EH (cell line): ENCODE data around the gene DTL.
A peak's percentile ranks its signal among the peaks of the same experiment; 100 is the strongest.
"Not testable (repeated sequence)": the region's sequence is repeated elsewhere in the genome, so short reads cannot be mapped to it uniquely, and the experiment has no call there.

Experiments
- DNase-seq: peaks from one replicate; pipeline ENCODE4 v3.0.0-alpha.2; 2015; ENCODE audit warnings: low read depth

DTL gene, protein sequence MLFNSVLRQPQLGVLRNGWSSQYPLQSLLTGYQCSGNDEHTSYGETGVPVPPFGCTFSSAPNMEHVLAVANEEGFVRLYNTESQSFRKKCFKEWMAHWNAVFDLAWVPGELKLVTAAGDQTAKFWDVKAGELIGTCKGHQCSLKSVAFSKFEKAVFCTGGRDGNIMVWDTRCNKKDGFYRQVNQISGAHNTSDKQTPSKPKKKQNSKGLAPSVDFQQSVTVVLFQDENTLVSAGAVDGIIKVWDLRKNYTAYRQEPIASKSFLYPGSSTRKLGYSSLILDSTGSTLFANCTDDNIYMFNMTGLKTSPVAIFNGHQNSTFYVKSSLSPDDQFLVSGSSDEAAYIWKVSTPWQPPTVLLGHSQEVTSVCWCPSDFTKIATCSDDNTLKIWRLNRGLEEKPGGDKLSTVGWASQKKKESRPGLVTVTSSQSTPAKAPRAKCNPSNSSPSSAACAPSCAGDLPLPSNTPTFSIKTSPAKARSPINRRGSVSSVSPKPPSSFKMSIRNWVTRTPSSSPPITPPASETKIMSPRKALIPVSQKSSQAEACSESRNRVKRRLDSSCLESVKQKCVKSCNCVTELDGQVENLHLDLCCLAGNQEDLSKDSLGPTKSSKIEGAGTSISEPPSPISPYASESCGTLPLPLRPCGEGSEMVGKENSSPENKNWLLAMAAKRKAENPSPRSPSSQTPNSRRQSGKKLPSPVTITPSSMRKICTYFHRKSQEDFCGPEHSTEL

DNA sequence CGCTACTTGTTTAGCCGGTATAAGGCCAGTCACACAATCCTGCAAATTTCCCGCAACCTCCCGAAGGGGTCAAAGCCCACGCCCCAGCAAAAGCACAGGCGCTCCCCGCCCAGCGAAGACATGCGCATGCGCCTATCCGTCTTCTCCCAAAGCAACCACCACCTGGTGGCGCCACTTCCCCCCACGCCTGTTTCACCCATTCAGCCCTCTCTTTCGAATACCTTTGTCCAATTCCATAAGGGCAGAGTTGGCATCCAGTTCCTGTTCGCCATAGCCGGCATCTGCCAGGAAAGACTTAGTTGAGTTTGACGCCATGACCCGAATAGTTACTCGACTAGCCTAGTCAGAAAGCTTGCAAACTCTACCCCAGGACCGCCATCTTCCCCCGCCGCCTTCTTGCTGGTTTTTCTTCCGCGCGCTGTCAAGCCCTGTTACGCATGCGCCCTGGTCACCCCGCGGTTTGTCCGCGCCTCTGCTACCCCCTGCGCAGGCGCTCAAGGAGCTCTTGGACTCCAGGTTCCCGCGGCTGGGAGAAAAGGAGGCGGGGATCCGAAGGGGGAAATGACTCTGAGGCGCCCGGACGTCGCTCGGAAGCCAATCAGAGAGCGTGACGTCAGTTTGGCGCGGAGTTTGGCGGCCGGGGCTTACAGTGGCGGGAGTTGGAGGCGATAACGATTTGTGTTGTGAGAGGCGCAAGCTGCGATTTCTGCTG, at the start of gene DTL, which contains the start of gene INTS7:
TSS of gene DTL (plus strand) at position 626 of the 712 bp plus-strand sequence. CDS start 143 bp downstream, outside the sequence.
TSS of gene INTS7 (minus strand) at position 435 of the 712 bp plus-strand sequence. CDS start at position 315, 120 bp downstream.
- peak; percentile 99 for DNase-seq

DNA sequence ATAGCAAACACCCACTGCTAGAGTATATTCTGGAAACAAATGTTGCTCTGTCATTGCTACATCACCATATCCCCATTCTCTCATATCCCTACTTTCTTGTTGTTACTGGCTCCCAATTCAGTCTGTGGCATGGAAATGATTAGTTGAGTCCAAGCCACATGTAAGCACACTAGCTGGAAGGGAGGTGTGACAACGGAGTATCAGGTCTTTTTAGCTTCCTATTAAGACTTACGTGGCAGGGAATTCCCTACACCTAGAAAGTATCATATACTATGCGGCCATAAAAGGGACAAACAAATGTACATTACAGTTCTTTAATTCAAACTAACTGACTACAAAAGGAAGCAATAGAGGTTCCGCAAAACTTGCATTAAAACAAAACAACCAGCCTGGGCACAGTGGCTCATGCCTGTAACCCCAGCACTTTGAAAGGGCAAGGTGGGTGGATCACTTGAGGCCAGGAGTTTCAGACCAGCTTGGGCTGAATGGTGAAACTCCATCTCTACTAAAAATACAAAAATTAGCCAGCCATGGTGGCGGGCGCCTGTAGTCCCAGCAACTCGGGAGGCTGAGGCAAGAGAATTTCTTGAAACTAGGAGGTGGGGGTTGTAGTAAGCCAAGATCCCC, 48.8 kb upstream of the DTL start:
- DNase-seq = no peak

DNA sequence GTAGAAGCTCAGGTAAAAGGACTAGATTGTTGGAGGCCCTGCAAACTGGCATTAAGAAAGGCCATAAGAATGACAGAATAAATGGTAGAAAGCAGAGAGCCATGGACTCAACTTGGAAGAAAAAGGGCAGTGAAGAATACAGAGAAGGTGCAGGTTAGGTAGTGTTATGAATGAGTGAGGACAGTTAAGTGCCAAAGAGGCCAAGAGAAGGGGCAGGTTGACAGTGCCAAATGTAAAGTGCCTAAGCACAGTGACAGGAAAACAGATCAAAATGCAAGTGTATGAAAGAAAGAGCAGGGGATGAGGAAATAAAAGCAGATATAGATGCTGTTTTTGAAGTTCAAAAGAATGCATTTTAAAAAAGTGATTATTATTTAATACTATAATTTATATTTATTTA, 43.9 kb upstream of the DTL start:
- DNase-seq = no peak

DNA sequence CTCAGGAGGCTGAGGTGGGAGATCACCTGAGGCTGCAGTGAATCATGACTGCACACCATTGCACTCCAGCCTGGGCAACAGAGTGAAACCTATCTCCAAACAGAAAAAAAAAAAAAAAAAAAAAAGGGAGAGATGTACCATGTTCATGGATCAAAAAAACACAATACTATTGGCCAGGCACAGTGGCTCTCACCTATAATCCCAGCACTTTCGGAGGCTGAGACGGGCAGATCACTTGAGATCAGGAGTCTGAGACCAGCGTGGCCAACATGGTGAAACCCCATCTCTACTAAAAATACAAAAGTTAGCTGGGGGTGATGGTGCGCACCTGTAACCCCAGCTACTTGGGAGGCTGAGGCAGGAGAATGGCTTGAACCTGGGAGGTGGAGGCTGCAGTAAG, 38.1 kb upstream of the DTL start:
- DNase-seq = not testable (repeated sequence)

DNA sequence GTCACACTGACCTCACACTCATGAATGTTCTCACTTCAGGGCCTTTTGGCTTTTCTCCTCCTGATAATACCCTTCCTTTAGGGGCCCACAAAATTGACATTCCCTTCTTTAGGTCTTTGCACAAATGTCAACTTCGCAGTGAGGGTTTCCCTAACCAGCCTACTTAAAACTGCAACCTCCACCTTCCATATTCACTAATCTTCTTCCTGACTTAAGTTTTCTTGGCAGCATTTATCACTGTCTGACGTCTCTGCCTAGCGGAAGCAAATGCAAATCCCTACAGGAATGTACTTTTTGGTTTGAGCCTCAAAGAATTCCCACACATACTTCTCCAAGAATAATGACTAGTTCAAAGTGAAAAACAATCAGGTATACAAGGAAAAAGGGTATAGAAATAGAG, 33.0 kb upstream of the DTL start:
- no peak for DNase-seq

DNA sequence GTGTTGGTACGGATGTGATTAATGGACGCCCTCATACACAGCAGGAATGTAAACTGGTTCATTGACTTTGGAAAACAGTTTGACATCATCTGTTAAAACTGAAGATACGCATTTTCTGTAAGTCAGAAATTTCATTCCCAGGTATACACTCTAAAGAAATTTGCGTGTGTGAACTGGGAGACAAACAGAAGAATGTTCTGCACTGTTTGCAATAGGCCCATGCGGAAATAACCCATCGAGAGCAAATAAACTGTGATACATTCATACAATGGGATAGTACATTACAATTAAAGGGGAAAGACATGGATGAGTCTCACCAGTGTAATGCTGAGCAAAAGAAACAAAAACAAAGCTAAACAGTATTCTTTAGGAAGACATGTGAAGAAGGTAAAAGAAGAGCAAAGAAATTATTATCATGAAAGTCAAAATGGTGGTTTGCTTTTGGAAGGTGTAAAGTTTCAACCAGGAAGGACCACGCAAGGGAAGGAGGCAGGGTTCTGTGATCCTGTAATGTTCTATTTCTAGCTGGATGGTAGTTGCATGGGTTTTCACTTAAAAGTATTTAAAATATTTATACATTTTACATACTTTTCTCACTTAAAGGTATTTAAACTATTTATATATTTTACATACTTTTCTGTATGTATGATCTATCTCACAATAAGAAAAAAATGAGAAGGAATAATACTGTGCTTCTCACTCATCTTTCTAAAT, 30.5 kb upstream of the DTL start:
- peak; percentile 20 for DNase-seq

DNA sequence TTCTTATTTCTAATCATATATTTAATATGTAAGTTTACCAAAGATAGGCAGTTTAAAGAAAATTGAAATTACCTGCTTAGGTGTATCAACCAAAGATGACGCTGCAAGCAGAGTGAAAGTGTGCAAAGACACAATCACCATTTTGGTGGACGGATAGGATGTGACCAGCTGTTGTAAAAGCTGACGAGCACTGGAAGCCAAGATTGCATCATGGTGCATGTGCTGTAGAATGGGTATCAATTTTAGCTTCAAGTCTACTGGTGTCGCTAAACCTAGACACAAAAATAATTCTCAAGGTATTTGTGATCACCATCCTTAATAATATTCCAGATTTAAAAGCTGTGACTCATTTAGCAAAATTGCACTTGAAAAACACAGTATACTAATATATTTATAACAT, 28.4 kb upstream of the DTL start:
- no peak for DNase-seq

DNA sequence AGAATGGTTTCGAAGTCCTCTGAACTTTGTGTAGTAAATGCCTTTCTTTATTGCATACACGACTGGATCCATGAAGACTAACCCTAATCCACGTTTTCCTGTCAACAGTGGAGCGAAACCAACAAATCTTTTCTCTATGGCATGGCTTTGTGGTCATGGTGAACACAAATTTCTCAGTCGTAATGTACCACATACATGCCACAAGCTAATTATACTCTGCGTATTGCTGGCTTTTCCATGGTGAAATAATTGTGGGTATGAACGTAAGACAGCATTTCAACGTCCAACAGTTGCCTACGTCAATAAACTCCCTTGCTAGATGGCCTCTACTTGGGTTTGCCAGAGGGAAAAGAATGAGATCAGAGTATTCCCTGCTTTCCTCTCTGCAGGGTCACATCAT, 27.7 kb upstream of the DTL start:
- DNase-seq = no peak

DNA sequence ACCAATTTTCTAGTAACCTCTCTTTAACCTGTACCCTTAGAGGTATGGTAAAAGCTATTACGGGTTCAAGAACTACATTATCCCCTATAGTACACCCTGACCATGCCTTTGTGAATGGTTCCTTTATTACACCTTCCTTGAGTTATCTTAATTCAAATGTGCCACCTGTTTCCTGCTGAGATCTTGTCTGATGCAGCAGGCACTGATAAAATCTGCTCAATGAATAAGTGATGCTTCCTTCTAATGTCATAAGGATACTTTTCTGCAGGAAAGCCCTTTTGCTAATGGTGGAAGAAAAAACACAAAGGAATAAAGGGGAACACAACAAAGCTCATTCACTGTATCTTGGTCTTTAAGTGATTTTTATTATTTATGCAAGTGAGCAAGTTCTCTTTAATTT, 26.0 kb upstream of the DTL start:
- no peak for DNase-seq

DNA sequence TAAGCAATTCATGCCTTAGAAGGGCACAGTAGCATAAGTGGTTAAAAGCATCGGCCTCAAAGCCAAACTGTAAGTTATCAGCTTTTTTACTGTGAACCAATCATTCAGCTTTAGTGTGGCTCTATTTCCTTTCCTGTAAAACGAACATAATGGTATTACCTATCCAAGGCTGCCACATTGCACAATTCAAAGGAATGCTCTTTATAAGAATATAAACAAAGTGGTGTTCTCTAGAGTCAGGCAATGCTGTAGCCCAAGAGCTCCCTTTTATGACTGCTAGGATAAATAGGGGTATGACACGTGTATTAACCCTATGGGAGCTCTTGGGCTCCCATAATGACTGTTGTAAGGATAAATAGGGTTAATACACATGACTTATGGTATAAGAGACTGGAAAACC, 25.5 kb upstream of the DTL start:
- DNase-seq = peak; percentile 4

DNA sequence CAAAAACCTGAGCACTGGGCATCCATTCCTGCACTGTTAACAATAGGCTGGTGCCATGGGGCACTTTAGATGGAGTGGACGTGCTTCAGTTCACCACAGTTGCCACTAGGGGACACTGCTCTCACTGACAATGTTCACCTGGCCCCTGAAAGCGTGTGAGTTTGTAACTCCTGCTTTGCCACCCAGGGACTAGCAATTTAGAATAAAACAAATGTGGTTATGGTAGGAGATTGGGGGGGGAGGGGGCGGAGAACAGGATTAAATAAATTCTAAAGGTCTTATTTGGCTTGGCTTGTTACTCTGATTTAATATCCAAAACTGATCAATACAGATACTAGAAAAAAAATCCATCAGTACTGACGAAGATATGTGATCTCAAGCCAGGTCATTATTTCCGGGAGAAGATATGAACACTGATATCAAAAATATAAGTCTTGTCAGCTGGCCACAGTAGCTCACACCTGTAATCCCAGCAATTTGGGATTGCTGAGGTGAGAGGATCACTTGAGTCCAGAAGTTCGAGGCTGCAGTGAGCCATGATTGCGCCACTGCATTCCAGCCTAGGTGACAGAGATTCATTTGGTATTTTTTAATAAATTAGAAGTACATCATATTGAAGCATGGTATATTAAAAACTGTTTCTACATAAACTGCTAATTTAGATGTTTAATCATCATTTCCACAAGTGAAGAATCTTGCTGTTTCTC, 23.4 kb upstream of the DTL start:
- peak; percentile 74 for DNase-seq

DNA sequence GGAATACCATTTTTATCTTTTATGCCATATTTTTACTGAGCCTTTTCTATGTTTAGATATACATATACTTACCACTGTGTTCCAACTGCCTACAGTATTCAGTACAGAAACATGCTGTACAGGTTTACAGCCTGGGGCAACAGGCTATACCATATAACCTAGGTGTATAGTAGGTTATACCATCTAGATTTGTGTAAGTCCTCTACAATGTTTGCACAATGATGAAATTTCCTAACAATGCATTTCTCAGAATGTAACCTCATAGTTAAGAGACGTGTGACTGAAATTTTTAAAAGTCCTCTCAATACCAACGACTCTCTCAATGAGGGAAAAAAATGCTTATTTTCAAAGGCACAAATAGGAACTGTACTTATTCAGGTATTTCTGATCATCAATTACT, 21.9 kb upstream of the DTL start:
- DNase-seq = no peak

DNA sequence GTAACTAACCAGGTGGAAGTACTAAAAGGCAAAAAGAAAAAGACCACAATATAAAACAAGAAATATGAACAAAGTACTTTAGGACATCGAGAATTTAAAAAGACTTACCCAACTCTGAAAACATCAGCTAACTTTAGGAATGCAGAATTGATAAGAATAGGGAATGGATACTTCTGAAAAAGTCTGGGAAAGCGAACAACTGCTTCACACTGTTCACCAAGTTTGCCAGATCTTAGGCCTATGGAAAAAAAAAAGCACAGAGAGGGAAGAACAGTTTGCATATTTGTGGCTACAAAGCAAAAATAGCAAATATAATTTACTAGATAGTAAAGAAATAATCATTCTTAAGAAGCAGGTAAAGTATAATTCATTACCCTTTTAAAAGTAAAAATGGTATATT, 14.6 kb upstream of the DTL start:
- DNase-seq = no peak

DNA sequence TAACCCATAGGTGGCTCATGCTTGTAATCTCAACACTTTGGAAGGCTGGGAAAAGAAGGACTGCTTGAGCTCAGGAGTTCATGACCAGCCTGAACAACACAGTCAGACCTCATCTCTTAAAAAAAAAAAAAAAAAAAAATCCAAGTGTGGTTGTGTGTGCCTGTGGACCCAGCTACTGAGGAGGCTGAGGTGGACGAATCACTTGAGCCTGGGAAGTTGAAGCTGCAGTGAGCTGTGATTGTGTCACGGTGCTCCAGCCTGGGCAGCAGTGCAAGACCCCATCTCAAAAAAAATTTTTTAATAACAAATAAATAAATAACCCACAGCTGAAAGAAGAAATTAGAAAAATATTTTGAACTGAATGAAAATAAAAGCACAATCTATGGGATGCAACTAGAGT, 14.0 kb upstream of the DTL start:
- DNase-seq = no peak

DNA sequence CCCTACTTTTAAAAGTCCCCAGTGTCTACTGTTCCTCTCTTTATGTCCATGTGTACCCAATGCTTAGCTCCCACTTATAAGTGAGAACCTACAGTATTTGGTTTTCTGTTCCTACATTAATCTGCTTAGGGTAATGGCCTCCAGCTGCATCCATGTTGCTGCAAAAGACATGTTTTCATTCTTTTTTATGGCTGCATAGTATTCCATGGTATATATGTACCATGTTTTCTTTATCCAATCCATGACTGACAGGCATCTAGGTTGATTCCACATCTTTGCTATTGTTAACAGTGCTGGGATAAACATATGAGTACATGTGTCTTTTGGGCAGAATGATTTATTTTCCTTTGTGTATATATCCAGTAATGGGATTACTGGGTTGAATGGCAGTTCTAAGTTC, 12.6 kb upstream of the DTL start:
- DNase-seq = not testable (repeated sequence)

DNA sequence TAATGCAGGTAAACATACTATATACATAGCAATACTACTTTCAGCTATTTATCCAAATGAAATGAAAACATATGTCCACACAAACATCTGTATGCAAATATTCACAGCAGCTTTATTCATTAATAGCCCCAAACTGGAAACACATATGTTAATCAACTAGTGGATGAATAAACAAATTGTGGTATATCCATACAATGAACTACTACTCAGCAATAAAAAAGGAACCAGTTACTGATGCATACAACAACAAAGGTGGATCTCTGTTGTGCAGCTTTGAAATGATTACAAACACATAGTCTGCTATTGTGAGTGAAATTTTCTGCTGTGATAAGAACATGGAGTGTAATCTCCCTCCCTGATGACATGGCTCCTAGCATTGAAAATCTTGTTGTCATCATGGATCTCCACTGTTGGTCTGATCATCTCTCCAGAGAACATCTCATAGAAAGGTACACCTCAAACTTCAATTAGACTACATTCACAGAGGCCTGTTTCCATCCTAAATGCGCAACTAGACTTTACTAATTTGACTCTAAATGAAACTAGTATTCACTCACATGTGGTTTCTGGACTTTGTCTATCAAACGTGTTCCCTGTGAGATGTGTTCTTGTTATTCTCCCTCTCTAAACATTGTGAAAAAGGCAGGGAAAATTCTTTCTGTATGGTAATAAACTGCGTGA, 10.9 kb upstream of the DTL start:
- no peak for DNase-seq

DNA sequence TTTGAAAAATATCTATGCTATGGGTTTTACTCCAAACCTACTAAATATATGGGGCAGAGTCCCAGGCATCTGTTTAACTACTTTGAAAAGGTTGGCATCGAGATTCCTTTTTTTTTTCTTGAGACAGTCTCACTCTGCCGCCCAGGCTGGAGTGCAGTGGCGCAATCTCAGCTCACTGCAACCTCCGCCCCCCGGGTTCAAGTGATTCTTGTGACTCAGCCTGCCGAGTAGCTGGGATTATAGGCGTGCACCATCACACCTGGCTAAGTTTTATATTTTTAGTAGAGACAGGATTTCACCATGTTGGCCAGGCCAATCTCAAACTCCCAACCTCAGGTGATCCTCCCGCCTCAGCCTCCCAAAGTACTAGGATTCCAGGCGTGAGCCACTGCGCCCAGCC, 7.8 kb upstream of the DTL start:
- DNase-seq = not testable (repeated sequence)

DNA sequence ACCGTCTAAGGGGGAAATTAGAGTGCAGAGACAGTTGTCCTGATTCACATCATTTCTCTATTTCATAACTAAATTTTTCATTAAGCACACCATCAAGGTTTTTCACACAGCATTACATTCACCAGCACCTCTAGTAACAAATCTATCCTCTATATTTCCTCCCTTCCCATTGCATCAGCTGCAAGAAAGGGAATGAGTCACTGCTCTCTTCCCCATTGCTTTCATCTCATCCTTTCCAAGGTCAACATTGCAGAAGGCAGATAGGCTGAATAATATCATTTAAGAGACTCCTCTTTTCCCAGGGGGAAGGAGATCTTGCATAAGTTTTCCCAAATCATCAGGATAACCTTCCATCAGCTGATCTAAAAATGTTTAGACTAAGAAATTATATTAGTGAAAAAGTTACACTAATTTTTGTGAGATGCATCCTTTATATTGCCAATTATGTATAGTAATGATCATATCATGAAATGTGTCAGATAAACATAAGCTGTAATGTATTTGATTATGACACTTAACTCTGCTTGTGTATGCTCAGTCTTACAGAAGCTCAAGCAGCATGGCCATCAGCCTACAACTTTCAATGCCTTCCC, 4.5 kb upstream of the DTL start:
- peak; percentile 89 for DNase-seq

DNA sequence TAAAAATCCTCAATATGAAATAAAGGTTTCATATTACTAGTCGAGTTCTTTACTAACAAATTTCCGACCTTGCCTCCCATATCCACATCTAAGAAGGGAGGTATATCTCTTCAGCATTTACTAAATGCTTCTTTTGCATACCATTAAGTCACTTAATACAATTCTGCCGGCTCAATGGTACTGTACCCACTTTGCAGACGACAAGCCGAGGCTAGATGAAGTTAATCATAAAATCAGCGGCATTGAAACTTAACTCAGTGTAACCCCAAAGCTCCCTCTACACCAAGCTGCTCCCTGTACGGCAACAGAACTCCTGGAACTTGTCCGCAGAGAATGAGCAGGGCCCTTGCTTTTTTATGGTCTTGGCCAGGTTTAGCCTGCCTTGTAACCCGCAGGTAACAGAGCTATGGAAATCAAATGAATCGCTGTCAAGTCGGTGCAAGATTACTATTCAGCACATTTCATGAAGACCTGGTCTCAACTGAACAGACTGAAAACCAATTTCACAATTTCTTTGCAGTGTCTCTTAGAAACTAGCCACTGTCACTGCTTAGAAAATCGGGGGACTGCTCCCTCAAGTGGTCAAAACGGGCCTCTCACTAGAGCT, 929 bp upstream of the DTL start:
- no peak for DNase-seq
